Stomach smooth muscle (tissue), 2 donors: ENCODE measurements around the gene PGM3.

Experiments
- H3K27ac ChIP-seq: one replicate; pipeline ENCODE4 v1.7.0; 2013; ENCODE audit warnings: mild to moderate bottlenecking, low read length, inconsistent platforms
- H3K27me3 ChIP-seq, 2 donors: one replicate each; pipeline ENCODE4 v1.7.0; 2013; ENCODE audit warnings: low read length in 2 of 2; ENCODE audit not compliant: insufficient read depth in 2 of 2, control insufficient read depth in 1 of 2
- H3K36me3 ChIP-seq, 2 donors: one replicate each; pipeline ENCODE4 v1.7.0; 2013; ENCODE audit warnings: low read length in 2 of 2; ENCODE audit not compliant: control insufficient read depth in 2 of 2, insufficient read depth in 2 of 2
- H3K4me1 ChIP-seq: one replicate; pipeline ENCODE4 v1.7.0; 2013; ENCODE audit warnings: low read length; ENCODE audit not compliant: control insufficient read depth, insufficient read depth
- H3K4me3 ChIP-seq, 2 donors: one replicate each; pipeline ENCODE4 v1.7.0; 2013; ENCODE audit warnings: low read length in 2 of 2
- H3K9ac ChIP-seq, 2 donors: one replicate each; pipeline ENCODE4 v1.7.0; 2013; ENCODE audit warnings: low read length in 2 of 2, mild to moderate bottlenecking in 1 of 2
- H3K9me3 ChIP-seq, 2 donors: one replicate each; pipeline ENCODE4 v1.7.0; 2013; ENCODE audit warnings: low read length in 2 of 2; ENCODE audit not compliant: control insufficient read depth in 2 of 2
- donor health status: healthy.
- donor health status: Pancreatic carcinoma.

Gene PGM3

DNA sequence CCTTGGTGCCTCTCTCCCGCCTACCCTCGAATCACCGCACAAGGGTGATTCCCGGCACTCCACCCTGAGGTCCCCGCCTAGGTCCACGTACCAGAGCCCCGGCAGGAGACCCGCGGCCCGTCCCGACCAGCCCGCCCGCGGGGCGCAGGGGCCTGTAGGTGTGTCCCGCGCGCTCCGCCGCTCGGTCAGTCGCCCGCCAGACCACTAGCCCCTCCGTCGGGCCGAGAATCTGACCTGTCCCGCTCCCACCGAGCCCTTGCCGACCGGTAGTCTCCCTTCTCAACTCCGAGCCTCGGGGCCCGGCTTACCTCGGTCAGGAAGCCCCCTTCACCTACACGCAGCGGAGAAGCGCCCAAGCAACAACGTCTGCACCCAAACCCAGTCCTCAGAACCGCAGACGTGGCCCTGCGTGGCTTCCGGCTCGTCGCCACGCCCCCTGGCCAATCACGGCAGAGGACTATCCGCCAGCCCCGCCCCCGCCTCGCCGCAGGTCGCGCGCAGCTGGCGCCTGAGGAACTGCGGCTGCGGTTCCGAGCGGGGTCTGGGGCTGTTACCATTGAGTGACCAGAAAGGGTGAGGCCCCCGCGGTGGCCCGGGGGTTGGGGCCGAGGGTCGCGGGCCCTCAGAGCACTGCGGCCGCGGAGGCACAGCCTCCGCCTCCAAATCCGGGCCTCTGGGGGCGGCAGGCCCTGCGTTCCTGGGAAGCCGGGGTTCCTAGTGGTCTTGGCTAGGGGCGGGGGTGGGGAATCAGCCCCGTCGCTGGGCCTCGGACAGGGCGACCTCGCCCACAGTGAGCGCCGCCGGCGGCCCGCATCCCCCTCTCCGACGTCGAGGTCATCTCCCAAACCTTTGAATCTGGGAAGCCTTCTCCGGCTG lies at the start of gene PGM3, which contains the start of gene RWDD2A:
Gene PGM3, minus strand, starts transcription at position 395 of the 876 bp plus-strand sequence. CDS start 2,253 bp downstream, outside the sequence.
Gene RWDD2A, plus strand, starts transcription at position 487 of the 876 bp plus-strand sequence. CDS start 1,095 bp downstream, outside the sequence.
- Histone ChIP-seq H3K4me3 (peak within 1 kb of the TSS; percentile 88 to 97), H3K36me3 (peaks cover 11 to 15% of the 10 kb centered on the region in 2 donors), H3K9ac (peak within 1 kb of the TSS; percentile 83 to 88), H3K27ac (peak within 1 kb of the TSS; percentile 42), H3K9me3 (no peaks in the 10 kb centered on the region), H3K27me3 (no peaks in the 10 kb centered on the region), H3K4me1 (peaks cover 4% of the 10 kb centered on the region)

DNA sequence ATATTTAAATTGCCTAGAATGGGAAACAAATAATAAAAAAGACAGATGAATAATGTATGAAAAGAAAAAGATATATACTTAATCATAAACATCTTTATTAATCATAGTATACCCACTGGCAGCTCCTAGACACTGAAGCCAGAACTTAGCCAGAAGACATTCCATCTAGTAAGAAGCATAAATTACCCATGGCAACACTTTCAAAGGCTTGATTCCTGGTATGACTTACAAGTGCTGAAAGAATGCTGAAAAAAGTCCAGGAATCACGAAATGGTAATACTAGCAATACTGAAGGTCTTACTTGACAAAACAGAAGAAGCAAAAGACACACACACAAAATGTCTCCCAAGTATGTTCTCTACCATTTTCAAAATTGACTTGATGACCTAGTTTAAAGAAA lies 38.1 kb upstream of the PGM3 start:
- Histone ChIP-seq H3K4me3 (no peak overlapping the region), H3K4me1 (no peaks in the 10 kb centered on the region), H3K9ac (no peak overlapping the region), H3K27ac (no peak overlapping the region), H3K27me3 (no peaks in the 10 kb centered on the region), H3K36me3 (no peaks in the 10 kb centered on the region), H3K9me3 (no peaks in the 10 kb centered on the region)

GRCh38 chr6:83226517-83226916 lies 33.5 kb upstream of the PGM3 start:
- no peaks in the 10 kb centered on the region for H3K27me3 ChIP-seq
- H3K9ac ChIP-seq = no peak overlapping the region
- no peaks in the 10 kb centered on the region for H3K9me3 ChIP-seq
- H3K4me1 ChIP-seq = no peaks in the 10 kb centered on the region
- H3K27ac ChIP-seq = no peak overlapping the region
- no peak overlapping the region for H3K4me3 ChIP-seq
- no peaks in the 10 kb centered on the region for H3K36me3 ChIP-seq

DNA sequence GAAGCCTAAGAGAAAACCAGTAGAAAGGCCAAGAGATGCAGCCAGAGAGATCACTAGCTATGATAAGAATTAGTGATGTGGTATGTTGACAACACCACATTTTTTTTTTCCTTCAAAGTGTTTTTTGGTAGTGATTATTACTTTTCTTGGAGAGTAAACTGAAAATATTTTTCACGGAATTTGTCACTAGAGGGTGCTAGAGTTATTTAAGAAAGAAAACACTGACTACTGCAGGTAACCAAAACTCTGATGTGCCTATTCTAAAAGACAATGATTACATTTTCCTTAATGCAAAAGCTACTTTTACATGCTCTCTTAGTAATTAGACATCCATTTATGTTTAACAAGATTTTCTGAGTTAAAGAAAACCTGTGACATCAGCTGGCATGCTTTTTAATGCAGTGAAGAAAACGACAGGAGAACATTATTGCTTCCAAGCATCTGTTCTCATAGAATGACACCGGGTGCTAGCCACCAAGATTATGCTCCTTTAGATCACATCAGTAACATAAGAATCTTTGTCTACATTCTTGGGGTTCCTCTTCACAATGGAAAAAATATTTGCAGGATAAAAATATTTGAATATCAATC lies 28.9 kb upstream of the PGM3 start:
- Histone ChIP-seq H3K27ac (no peak overlapping the region), H3K4me1 (no peaks in the 10 kb centered on the region), H3K36me3 (no peaks in the 10 kb centered on the region), H3K27me3 (no peaks in the 10 kb centered on the region), H3K9me3 (no peaks in the 10 kb centered on the region), H3K9ac (no peak overlapping the region), H3K4me3 (no peak overlapping the region)

GRCh38 chr6:83221276-83221675 lies 28.2 kb upstream of the PGM3 start:
- Histone ChIP-seq H3K36me3 (no peaks in the 10 kb centered on the region), H3K9ac (no peak overlapping the region), H3K9me3 (no peaks in the 10 kb centered on the region), H3K27me3 (no peaks in the 10 kb centered on the region), H3K4me3 (no peak overlapping the region), H3K27ac (no peak overlapping the region), H3K4me1 (no peaks in the 10 kb centered on the region)

DNA sequence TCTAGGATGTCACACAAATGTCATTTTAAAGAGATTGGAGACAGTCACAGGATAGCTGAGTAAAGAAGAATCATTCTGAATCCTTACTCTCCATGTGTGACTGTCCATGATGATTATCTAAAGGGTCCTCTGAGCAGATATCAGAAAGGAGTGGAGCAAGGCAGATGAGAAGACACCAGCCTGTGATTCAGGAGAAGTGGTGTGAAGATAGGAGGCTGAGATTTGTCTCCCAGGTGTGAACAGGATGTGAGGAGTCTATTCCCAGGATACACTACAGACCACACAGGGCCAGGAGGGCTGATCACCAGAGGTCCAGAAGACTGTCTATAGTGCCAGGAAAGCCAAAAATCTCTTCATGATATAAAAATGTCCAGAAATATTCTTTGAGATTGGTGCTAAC lies 27.1 kb upstream of the PGM3 start:
- Histone ChIP-seq H3K4me1 (no peaks in the 10 kb centered on the region), H3K27ac (no peak overlapping the region), H3K36me3 (no peaks in the 10 kb centered on the region), H3K9ac (no peak overlapping the region), H3K27me3 (no peaks in the 10 kb centered on the region), H3K4me3 (no peak overlapping the region), H3K9me3 (no peaks in the 10 kb centered on the region)

- Histone ChIP-seq H3K9me3 (no peaks in the 10 kb centered on the region), H3K9ac (no peak overlapping the region), H3K36me3 (no peaks in the 10 kb centered on the region), H3K4me3 (no peak overlapping the region), H3K27me3 (no peaks in the 10 kb centered on the region), H3K27ac (no peak overlapping the region), H3K4me1 (no peaks in the 10 kb centered on the region)
Measured at GRCh38 chr6:83218646-83219045, 25.6 kb upstream of the PGM3 start.

DNA sequence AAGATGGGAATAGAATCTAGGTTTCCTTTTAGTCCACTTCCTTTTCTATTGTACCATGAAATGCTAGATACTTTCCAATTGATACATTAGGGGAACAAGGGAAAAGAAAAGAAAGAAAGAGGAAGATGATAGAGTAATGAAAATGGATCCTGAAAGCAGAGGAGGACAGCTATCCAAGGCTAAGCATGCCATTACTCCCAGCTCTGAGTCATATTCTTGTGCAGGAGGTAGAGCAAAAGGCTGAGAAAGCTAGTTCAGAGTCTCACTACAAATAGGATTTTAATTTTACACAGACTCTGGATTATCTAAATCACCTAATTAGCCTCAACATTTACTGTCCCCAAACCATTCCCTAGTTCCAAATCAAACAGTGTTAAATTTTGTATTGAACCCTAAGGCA lies 23.7 kb upstream of the PGM3 start:
- no peak overlapping the region for H3K27ac ChIP-seq
- no peaks in the 10 kb centered on the region for H3K36me3 ChIP-seq

GRCh38 chr6:83215131-83216047 lies 22.3 kb upstream of the PGM3 start:
- Histone ChIP-seq H3K27me3 (no peaks in the 10 kb centered on the region), H3K36me3 (no peaks in the 10 kb centered on the region), H3K4me3 (no peak overlapping the region), H3K9ac (no peak overlapping the region), H3K4me1 (no peaks in the 10 kb centered on the region), H3K9me3 (no peaks in the 10 kb centered on the region), H3K27ac (no peak overlapping the region)

More for the DNA sequence above, 23.7 kb upstream of the PGM3 start:
- Histone ChIP-seq H3K4me3 (no peak overlapping the region), H3K27me3 (no peaks in the 10 kb centered on the region), H3K9me3 (no peaks in the 10 kb centered on the region), H3K4me1 (no peaks in the 10 kb centered on the region), H3K9ac (no peak overlapping the region)

GRCh38 chr6:83202031-83202430 lies 9.0 kb upstream of the PGM3 start:
- Histone ChIP-seq H3K9ac (no peak overlapping the region), H3K4me3 (no peak overlapping the region), H3K36me3 (peaks cover 4 to 5% of the 10 kb centered on the region in 2 donors), H3K27ac (no peak overlapping the region), H3K4me1 (no peaks in the 10 kb centered on the region), H3K27me3 (no peaks in the 10 kb centered on the region), H3K9me3 (no peaks in the 10 kb centered on the region)
